Stimulated activated CD4-positive, alpha-beta T cell treated with anti-CD3 and anti-CD28 coated beads, Interleukin-12 subunit alpha, Interleukin-12 subunit beta, amount 100 ng/mL, for 4 hours (primary cell): ENCODE data around the gene NBL1.

Experiments
- DNase-seq: peaks from one replicate; pipeline ENCODE4 v3.0.0-alpha.2; 2020

Gene NBL1, protein sequence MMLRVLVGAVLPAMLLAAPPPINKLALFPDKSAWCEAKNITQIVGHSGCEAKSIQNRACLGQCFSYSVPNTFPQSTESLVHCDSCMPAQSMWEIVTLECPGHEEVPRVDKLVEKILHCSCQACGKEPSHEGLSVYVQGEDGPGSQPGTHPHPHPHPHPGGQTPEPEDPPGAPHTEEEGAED

DNA sequence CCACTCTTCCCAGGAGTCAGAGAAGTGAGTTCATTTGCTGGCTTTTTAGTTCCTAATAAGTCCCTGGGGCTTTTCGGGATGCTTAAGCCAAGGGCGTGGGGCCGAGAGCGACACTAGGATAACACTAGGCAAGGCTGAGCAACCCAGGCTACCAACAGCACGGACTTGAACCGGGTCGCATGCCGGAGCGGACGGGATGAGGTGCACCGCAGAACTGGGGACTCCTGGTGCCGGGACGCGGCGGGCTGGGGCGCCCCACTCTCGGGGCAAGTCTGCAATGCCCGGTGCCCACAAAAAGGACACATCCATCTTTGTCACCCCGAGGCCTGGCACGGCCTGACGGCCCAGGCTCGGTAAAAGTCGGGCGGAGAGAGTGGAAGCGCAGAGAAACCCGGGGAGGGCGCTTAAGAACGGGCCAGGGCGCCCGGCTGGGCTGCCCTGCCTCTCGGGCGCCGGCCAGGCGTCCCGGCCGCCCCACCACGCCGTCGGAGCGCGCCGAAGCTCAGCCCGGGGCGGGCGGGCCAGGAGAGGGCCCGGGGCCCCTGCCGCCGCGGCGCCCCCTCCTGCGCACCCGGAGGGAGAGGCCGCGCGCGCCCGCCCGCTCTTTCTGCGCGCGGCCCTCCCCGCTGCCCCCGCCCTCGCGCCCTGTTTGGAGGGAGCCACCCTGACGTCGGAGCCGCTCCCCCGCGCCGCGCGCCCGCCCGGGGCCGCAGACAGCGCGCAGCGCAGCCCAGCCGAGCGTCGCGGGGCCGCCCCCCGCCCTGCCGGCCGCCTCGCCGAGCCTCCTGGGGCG is at the start of gene NBL1:
NBL1 (plus strand) TSS at position 710 of the 793 bp plus-strand sequence. CDS start 10,720 bp downstream, outside the sequence.
- DNase-seq, result peak; percentile 68

DNA sequence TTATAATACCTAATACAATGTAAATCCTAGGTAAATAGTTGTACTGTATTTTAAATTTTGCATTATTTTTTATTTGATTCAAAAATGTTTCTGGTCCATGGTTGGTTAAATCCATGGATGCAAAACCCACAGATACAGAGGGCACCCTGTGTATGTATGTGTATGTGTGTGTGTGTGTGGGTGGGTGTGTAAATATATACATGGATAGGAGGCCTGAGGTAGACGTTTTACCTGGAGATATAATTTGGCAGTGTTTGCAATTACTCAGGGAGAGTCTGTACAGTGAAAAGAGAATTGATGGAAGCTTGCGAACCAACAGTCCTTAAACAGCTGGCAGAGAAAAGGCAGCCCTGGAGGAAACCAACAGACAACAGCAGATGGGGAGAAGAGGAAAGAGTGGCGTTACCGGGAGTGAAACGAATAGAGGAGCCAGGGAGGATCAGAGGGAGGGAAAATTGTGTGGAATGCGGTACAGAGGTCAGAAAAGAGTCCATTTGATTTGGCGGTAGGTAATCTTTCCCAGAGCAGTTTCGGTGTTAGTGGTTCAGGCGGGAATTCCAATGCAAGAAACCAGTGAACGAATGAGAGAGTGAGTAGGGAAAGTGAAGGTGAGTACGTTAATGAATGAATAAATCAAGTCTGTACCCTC is 47.9 kb upstream of the NBL1 start:
- DNase-seq, result no peak

DNA sequence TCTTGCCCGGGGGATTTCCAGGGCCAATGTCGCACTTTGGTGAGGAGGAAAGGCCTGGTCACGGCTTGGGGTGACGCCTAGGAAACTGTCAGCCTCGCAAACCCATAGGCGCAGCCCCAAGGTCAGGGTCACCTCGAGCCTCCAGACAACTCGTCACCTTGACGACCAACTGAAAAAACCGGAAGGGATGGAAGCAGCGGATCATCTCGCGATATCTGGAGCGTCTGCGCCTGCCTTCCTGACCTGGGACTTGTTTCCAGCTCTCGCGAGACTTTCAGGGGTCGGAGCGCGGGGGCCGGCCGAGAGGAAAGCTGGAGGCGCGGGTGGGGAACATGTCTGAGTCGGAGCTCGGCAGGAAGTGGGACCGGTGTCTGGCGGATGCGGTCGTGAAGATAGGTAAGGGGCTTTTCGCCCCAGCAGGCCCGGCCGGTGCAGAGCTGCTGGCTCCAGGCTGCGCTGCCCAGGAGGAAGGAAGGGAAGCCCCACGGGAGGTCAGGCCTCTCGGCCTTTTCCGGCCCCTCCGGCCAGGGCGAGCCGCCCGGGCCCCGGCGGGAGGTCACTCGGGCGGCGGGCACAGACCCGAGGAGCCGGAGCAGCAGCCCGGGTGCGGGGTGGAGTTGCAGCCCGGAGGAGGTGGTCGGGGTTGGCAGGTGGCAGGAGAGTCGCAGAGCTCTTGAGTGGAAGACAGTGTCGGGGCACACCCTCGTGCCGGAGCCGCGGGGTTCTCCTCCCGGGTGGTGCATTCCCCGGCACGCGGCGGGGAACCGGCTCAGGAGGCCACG is 47.2 kb upstream of the NBL1 start:
- DNase-seq, result peak; percentile 94

DNA sequence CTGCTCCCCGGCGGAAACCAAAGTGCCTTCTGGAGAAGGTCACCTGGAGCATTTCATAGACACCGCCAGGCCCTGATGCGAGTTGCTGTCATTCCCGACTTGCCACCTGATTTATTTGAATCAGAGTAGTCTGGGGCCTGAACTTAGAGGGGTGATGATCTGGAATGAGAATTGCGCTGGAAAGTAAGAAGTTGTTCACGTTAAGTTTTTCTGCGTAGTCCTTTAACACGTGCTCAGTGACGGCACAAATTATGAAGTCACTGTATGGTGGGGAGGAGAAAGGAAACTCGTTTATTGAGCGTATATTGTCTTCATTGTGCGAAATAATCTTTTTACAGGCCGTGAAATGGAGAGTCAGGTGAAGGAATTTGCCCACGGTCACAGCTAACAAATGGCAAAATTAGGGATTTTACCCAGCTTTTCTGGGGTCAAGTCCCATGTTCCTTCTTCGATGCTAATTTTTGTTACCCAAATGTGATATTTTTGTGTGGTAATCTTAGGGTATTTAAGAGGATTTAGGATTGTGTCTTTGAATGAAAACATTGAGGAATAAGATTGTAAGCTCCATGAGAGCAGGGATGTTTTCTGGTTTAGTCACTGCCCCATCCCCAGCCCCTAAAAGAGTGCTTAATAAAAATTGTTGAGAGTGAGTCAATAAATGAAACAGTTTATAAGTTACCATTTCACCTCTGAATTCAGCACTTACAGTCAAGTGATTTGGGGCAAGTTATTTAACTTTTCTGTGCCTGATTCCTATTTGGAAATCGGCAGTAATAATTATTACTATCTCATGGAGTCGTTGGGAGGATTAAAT is 46.4 kb upstream of the NBL1 start:
- DNase-seq, result no peak

DNA sequence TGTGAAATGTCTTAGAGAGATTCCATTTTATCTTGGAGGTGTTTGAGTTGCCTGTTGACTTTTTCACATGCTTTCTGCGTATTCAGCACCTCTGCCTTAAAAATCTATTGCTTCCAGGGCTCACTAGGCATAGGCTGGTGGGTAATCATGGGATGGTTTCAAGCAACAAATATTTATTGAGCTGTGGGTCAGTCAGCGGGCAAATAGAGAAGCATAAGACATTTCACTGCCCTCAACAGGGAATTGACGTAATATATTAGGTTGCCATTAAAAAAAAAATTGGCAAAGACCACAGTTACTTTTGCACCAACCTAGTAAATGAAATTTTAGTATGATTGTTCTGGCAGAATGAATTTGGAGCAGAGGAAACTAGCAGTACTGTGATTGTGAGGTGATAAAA is 44.3 kb upstream of the NBL1 start:
- DNase-seq, result no peak

DNA sequence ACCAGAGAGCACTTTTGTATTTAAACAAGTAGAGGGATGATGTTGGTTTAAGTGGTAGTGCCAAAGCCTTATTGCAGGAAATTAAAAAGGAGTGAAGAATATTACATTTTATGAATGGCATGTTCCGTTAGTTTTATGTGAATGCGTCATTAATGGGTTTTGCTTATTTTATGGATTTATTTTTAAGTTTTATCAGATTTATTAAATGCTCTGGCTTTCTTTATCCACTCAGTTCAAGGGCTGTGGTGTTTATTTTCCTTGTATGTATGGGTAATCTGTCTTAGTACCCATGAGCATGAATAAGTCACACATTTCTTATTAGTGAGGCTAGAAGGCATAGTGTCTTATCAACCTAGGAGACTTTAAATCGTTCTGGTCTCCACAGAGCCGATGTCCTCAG is 41.6 kb upstream of the NBL1 start:
- DNase-seq, result no peak

DNA sequence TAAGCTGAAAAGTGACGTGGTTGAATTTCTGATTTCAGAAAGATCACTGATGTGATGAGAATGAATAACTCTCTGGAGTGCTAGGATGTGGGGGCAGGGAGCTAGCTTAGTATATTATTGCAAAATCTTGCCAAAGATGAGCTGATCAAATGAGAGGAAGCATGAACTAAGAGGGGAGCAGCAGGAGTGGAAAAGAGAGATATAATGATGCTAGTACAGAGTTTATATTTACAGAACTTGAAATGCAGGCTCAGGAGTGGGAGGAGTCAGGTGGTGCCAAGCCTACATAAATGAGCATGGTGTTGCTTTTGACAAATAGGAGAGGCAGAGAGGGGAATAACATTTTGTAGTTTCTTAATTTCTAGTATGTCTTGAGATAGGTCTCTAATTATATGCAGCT is 38.1 kb upstream of the NBL1 start:
- no peak for DNase-seq

DNA sequence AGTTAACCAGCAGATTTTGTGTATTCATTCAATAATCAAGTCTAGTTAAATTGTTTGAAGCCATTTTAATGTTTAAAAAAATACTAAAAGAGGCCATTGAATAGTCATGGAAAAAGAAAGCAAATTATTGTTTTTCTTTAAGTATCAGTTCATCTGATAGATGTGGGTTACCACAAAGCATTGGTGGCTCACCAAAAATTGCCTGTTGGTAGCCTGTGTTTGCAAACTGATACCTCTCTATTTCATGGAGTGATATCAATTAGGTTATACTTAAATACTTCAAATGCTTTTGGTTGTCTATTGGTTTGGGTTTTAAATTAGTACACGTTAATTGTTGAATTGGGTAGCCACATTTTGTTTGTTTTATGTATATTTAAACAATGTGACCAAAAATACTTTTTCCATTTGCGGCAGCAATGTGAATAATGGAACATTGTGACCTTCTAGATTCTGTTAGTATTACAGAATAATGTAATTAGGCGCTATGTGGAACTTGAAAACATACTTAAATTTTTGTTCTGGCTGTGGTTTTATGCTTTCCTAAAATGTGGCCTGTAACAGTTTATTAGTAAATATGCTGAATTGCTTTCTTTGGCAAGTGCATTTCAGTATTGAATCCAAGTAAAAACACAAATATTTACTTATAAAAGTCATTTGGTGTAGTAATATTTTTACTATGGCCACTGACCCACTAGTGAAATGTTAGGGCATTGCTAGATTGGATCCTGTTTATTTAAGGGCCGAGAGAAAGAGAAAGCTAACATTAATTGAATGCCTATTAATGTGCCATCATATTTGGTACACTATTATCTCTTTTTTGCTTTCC is 37.1 kb upstream of the NBL1 start:
- DNase-seq, result peak; percentile 13

DNA sequence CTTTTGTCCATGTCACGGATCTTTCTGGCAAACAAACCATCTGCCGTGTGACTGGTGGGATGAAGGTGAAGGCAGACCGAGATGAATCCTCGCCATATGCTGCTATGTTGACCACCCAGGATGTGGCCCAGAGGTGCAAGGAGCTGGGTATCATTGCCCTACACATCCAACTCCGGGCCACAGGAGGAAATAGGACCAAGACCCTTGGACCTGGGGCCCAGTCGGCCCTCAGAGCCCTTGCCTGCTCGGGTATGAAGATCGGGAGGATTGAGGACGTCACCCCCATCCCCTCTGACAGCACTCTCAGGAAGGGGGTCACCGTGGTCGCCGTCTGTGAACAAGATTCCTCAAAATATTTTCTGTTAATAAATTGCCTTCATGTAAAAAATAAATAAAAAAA is 35.9 kb upstream of the NBL1 start:
- no peak for DNase-seq

DNA sequence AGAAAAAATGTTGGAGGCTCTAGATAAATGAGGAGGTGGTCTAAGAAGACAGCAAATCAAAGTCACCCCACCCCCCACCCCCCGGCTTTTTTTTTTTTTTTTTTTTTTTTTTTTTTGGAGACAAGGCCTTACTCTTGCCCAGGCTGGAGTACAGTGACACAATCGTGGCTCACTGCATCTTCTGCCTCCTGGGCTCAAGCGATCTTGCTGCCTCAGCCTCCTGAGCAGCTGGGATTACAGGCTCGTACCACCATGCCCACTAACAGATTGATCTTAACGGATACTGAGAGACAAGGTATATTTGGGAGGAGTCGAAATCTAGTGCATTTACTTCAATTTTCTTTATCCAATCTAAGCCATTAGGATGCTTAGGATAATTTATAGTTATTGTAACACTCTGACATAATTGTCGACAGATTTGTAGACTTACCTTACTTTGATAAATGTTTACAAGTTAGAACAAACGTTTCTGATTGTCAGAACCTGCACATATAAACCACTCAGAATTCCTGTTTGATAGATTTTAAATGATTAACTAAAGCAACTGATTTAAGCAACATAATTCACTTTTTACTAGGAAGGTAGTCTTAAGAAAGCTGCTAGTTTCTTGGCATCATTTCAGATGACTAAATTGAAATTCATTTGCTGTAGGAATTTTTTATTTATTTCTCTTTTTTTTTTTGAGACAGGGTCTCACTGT is 33.7 kb upstream of the NBL1 start:
- DNase-seq, result no peak

DNA sequence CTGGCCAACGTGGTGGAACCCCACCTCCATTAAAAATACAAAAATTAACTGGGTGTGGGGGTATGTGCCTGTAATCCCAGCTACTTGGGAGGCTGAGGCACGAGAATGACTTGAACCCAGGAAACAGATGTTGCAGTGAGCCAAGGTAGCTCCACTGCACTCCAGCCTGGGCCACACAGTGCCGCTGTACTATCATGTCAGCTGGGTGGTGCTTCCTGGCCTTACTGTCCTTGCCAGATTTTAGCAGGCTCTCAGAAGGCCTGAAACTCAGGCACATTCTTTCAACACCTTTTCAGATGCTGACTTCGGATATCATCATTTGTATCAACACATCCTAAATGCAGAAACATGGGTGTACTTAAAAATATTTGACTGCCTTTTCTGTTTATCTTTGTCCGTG is 31.6 kb upstream of the NBL1 start:
- no peak for DNase-seq

DNA sequence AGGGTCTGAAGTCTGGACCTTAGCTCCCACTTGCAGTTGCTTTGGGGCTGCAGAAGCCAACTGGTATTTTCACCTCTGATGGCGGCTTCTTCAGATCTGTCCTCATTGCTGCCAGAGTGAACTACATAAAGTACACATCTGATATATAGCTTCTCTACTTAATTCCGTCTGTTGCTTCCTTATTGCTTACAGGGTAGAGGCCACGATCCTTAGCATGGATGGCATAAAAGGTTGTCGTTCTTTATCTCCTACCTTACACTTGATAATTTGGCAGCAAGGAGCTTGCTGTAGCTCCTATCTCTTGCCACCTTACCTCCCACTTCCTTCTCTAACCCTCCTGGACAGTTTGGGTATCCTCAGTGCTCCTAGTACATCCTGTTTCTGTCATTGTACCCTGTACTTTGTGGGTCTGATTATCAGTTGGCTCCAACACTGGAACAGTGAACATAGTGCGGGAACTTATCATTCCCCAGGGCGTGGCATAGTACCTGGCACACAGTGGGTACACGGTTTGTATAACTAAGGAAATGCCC is 30.9 kb upstream of the NBL1 start:
- DNase-seq, result no peak

DNA sequence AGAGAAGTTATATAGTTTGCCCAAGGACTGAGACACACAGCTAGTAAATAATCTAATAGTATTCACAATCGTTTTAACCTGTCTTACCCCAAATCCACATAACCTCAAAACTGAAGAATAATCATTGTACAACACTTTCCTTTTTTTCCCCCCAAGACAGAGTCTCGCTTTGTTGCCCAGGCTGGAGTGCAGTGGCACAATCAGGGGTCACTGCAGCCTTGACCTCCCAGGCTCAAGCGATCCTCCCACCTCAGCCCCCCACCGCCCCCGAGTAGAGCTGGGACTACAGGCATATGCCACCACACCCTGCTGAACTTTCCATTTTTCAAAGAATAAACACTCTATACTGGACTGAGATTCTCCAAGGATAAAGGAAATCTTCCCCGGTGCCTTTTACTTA is 28.7 kb upstream of the NBL1 start:
- DNase-seq, result no peak

DNA sequence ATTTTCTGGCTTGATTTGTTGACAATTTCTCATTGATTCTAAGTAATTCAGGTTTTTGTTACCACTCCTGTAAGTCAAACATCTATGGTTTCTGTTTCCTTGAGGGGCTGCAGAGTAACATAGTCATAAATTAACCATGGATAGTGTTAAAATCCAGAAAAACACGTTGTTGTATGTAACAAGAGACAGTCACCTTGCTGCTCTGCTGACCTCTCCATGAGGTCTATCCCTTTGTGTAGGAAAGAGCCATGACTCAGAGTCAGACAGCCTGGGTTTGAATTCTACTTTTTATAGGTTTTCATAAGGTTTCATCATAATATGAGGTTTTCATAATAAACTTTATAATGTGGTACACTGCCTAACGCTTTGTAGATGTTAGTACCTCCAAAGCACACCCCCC is 27.6 kb upstream of the NBL1 start:
- no peak for DNase-seq

DNA sequence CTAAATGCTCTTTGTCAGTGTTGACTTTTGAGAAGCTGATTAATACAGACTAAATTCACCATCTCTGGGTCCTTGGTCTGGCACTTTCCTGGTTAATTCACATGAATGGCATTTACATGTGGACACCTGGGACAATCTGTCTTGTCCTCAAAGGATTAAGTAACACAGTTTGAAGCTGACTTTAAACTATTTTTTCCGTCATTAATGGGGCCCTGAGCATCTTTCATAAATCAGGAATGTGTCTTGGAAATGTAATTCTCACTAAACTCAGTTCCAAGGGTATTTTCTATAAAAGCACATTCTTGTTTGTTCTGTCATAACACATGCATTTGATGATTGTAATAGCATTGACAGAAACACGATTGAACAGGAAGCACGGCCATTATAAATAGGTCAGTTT is 26.7 kb upstream of the NBL1 start:
- no peak for DNase-seq

DNA sequence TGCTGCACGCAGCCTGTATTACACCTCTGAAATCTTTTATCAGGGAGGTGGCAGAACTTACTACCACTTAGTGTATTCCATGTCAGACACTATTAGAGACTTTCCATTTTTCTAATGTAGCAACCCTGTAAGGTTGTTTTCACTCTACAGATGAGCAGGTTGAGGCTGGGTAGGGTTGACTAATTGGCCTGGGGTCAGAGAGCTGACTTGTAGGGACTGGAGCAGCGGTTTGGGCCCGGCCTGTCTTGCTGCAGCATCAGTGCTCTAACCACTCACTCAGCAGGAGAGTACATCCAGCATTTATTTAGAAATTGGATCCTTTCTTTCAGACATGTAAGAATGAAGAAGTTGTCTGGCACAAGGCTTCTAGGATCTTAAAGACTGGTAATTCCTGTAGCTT is 25.7 kb upstream of the NBL1 start:
- DNase-seq, result no peak

DNA sequence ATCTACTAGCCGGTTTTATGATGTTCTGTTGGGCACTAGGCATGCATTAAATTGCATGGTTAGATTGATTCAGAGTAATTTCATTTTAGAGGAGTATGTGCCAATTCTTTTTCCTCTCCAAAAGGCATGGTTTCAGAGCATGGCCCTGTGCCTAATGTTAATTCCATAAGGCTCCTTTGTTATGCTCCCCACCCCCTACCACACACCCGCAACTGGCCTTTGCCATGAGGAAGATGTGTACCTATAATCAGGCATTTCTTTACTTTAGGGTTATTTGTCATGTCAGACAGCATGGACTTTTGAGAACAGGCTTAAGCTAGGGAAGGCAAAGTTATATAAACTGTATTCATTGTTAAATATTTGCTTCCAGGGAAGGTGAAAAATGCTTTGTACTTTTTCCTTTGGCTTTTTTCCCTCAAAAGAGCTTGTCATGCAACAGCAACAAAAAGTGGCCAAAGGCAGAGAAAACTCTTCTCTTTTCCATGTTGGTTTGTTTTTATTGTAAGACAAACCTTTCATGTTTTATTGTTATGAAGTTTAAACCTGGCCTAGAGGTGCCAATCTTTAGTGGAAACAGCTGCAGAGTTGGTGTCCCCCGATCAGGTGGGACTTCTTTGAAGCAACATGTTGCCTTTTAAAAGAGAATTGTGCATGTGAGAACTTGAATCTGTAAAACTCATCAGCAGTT is 24.3 kb upstream of the NBL1 start:
- DNase-seq, result no peak

DNA sequence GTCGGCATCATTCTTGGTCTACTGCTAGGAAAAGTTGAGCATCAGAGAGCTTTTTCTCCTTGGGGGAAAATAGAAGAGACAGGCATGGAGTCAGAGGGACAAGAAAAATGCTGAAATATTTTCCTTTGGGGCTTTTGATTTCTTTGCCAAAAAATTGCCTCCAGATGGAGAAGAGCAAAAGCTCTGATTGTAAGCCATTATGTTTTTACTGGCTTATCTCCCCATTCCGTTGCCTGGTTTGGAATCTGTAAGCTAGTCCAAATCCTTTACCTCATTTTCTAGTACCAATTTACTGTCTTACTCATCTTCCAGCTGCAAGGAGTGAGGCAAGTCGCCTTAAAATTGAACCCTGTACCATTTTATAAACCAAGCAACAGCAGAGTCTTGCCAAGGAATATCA is 23.3 kb upstream of the NBL1 start:
- DNase-seq, result no peak

DNA sequence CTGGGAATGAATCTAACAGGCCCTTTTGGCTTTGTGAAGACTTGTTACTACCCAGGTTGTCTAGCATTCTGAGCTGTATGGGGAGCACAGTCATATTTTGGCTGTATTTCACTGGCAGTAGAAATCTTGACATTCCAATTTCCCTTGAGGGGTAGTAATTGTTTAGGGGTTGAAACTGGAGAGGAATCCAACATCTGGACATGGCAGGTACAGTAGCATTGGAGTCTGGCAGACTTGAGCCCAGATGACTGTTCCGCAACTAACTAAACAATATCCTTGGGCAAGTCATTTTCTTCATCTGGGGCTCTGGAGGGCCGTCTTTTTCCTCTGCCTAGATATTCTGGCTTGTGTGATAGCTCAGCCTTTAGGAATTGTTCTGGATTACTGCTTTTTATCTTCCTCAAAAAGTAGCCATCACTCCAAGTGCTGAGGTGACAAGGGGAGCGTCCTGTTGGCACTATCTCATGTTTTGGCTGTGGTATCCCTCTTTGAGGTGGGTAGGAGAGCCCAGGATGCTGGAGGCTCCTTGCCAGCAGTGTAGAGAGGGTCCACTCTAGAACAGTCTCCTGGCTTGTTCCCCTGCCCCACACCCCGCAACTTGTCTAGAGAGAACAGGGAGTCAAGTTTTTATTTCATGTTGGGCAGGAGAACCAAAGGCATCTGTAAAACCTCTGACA is 22.7 kb upstream of the NBL1 start:
- DNase-seq, result no peak

DNA sequence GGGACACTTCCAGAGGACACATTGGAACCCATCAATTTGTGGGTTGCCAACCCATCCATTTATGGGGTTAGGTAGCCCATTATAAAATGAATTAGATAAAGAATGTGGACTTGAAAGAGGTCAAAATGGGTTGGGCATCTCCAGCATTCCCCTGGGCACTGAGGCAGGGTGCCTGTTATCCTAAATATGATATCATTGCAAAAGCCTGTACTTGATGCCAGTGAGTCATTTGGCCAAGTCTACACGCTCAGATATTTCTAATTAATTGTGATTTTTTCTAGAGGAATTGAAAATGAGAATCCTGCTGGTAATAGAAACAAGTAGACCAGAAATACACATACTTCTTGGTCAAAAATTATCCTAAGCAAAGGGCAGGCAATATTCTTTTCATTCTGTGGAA is 21.9 kb upstream of the NBL1 start:
- no peak for DNase-seq
